Breast epithelium (tissue), 4 donors: ENCODE data around the gene COMT. TPM values are rescaled to one million over a fixed set of nuclear protein-coding genes. Genes with fewer than 3 reads are reported as not detected.

Source experiments
- DNase-seq, 2 donors: peaks; one replicate each; pipeline ENCODE4 v3.0.0-alpha.2; 2019; ENCODE audit warnings: low spot score in 2 of 2
- H3K27ac ChIP-seq, 2 donors: fragments of 200-600 bp; sonication (generic) in 1 of 2; one replicate each; pipeline ENCODE4 v1.5.1; 2016 to 2019; ENCODE audit warnings: mild to moderate bottlenecking in 1 of 2
- H3K27me3 ChIP-seq, 2 donors: fragments of 200-600 bp; sonication (generic) in 1 of 2; one replicate each; pipeline versions ENCODE4 v1.5.1 to v1.6.0; 2017 to 2019; ENCODE audit warnings: control low read depth in 1 of 2, mild to moderate bottlenecking in 1 of 2
- H3K36me3 ChIP-seq: fragments of 200-600 bp; one replicate; pipeline ENCODE4 v1.5.1; 2019
- H3K4me1 ChIP-seq, 2 donors: fragments of 200-600 bp; sonication (generic); one replicate each; pipeline ENCODE4 v1.5.1; 2016 to 2019; ENCODE audit warnings: control low read depth in 1 of 2
- H3K4me3 ChIP-seq, 3 donors: fragments of 200-600 bp; sonication (generic); 1 replicate in 2 of 3; 2 replicates in 1 of 3; pipeline ENCODE4 v1.5.1; 2016 to 2019; ENCODE audit warnings: mild to moderate bottlenecking in 3 of 3, moderate library complexity in 2 of 3
- H3K9me3 ChIP-seq, 2 donors: fragments of 200-600 bp; sonication (generic) in 1 of 2; one replicate each; pipeline ENCODE4 v1.5.1; 2016 to 2019; ENCODE audit warnings: control low read depth in 1 of 2
- POLR2A ChIP-seq: fragments of 450-650 bp; IDR thresholded peaks from one replicate; pipeline ENCODE4 v1.6.1; 2016; ENCODE audit warnings: antibody characterized with exemption, mild to moderate bottlenecking, moderate library complexity
- POLR2AphosphoS5 ChIP-seq, 3 donors: sonication (generic); formaldehyde crosslinking; IDR thresholded peaks; one replicate each; pipeline ENCODE4 v1.6.1; 2017; ENCODE audit warnings: antibody characterized with exemption in 3 of 3
- intact Hi-C: fragments of 100-400 bp; cut with DNase I; formaldehyde crosslinking; loops from one replicate; pipeline ENCODE4 v1.15.1; 2023; ENCODE audit warnings: low total_unique reads
- total RNA-seq, 3 donors: library from RNA; depleted of rRNA; stranded (reverse); fragments of >200 nt; gene quantifications; one replicate each; pipeline ENCODE4 v1.1.0, GENCODE V29; 2016
- TF ChIP-seq, protein P1 (sequence below), 3 donors: fragments of 450-650 bp; IDR thresholded peaks; one replicate each; pipeline ENCODE4 v1.5.1; 2016 to 2017; ENCODE audit warnings: antibody characterized with exemption in 3 of 3, mild to moderate bottlenecking in 3 of 3, moderate library complexity in 3 of 3

COMT gene
- total RNA-seq, 3 donors from 2014 or later = 136 to 198 (median 196) TPM

DNA sequence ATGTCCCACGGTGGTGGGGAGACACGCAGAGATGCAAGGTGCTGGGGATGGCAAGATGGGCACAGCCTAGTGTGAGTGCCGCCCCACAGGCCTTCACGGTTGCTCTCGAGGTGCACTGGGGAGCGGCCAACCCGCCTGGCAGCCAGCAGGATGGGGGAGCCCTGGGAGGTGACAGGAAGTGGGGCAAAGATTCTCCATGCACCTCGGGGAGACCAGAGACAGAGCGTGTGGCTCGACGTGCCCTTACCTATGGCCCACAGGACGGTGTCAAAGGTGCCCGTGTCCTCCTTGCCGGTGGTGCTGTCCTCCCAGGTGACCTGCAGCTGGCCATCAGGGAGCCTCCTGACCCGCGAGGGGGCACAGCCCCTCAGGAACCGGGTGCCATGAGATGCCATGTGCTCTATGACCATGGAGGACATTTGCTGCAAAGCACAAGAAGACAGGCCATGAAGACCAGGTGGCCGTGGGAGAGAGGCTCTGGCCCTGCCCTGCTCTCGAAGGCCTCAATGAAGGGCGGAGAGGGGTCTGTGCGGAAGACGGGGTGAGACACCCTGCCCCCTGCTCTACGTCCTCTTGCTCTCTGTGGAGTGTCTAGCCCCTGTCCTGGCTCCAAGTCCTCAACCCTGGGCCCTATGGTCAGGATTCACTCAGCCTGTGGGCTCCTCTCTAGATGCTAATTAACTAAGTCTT lies 46.3 kb upstream of the COMT start:
- Histone ChIP-seq H3K27ac (no peak overlapping the region), H3K36me3 (no peaks in the 10 kb centered on the region), H3K27me3 (no peaks in the 10 kb centered on the region), H3K4me3 (no peak overlapping the region), H3K9me3 (no peaks in the 10 kb centered on the region), H3K4me1 (peaks cover 0 to 14% of the 10 kb centered on the region in 2 donors)
- no peak for DNase-seq
- intact Hi-C loops = no loop called here
- TF ChIP-seq POLR2A (no peak), POLR2AphosphoS5 (IDR thresholded peaks at IDR 0.05) (no peak)
- TF ChIP-seq, protein P1, sequence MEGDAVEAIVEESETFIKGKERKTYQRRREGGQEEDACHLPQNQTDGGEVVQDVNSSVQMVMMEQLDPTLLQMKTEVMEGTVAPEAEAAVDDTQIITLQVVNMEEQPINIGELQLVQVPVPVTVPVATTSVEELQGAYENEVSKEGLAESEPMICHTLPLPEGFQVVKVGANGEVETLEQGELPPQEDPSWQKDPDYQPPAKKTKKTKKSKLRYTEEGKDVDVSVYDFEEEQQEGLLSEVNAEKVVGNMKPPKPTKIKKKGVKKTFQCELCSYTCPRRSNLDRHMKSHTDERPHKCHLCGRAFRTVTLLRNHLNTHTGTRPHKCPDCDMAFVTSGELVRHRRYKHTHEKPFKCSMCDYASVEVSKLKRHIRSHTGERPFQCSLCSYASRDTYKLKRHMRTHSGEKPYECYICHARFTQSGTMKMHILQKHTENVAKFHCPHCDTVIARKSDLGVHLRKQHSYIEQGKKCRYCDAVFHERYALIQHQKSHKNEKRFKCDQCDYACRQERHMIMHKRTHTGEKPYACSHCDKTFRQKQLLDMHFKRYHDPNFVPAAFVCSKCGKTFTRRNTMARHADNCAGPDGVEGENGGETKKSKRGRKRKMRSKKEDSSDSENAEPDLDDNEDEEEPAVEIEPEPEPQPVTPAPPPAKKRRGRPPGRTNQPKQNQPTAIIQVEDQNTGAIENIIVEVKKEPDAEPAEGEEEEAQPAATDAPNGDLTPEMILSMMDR (IDR thresholded peaks at IDR 0.05) = no peak

DNA sequence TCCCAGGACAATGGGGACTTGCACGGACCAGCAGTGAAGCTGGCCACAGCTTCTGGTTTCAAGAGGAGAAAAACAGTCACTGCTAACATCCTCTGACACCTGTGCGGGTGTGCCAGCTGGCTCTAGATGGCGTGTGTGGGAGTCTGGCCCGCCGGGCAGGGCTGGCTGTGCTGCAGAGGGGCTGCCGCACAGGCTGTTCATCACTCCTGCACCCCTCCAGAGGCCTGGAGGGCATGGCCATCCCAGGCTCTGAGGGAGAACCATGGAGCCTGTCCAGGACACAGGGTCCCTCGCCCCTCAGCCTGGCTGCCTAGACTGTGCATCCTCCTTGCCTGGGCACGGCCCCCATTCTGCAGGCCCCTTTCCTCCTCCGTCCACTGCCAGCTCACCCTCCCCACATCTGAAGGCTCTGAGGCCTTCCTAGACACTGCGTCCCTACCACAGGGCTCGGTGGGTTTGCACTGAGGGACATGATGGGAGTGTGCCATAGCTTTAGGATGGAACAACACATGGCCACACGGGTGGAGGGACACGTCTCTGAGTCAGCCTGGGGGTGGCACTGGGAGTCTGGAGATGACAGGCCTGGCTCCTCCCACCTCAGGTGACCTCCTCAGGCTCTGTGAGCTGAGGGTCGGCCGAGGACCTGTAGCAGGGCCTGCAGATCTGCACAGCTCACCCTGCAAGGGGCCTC lies 44.8 kb upstream of the COMT start:
- H3K4me3 ChIP-seq = no peak overlapping the region
- DNase-seq = no peak
- TF ChIP-seq, protein P1 (IDR thresholded peaks at IDR 0.05) = no peak
- TF ChIP-seq POLR2AphosphoS5 (IDR thresholded peaks at IDR 0.05) = no peak
- TF ChIP-seq POLR2A = no peak
- intact Hi-C loops = no loop called here
- H3K27me3 ChIP-seq = no peaks in the 10 kb centered on the region
- peaks cover 0 to 7% of the 10 kb centered on the region in 2 donors for H3K4me1 ChIP-seq
- no peaks in the 10 kb centered on the region for H3K9me3 ChIP-seq
- no peaks in the 10 kb centered on the region for H3K36me3 ChIP-seq
- H3K27ac ChIP-seq = no peak overlapping the region

DNA sequence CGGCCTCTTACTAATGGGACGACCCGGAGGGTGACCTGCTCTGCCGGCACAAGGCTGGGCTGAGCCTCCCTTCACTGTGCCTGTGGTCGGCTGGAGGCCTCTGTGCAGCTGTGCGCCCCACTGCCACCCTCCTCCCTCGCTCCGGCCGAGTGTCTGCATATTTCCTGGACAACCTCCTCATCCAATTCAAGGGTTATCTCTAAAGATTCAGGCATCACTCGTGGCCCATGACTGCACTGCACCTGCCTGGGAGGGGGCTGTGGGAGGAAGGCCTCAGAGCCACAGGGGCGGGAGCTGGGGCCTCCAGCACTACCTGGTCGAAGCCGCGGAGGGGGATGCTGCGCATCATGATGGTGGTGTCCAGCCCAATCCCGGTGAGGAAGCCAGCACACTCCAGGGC lies 43.8 kb upstream of the COMT start:
- intact Hi-C loops = no loop called here
- Histone ChIP-seq H3K4me3 (no peak overlapping the region), H3K9me3 (no peaks in the 10 kb centered on the region), H3K27ac (no peak overlapping the region), H3K27me3 (no peaks in the 10 kb centered on the region), H3K36me3 (no peaks in the 10 kb centered on the region), H3K4me1 (no peaks in the 10 kb centered on the region)
- DNase-seq = no peak
- TF ChIP-seq POLR2AphosphoS5 (IDR thresholded peaks at IDR 0.05) (no peak), POLR2A (no peak)
- TF ChIP-seq, protein P1 (IDR thresholded peaks at IDR 0.05) = no peak

DNA sequence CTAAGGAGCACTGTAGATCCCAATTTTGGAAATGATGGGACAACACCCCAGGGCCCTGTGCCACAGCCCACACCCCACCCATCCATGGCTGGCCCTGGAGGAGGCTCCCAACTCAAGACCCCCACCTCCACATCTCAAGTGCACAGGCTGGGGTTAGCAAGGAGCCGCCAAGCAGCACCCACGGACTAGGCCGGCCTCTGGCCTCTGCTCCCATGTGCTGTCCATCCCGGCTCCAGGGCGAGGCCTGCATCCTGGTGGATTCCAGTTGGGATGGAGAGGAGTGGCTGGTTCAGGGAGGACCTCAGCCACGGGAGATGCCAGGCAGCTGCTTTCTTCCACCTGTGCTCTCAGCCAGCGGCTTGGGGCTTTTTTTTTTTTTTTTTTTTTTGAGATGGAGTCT lies 43.4 kb upstream of the COMT start:
- no peak overlapping the region for H3K4me3 ChIP-seq
- TF ChIP-seq POLR2AphosphoS5 (IDR thresholded peaks at IDR 0.05) = no peak
- no peak for TF ChIP-seq POLR2A
- TF ChIP-seq, protein P1 (IDR thresholded peaks at IDR 0.05) = no peak
- H3K4me1 ChIP-seq = no peaks in the 10 kb centered on the region
- H3K9me3 ChIP-seq = no peaks in the 10 kb centered on the region
- no peaks in the 10 kb centered on the region for H3K27me3 ChIP-seq
- intact Hi-C loops = no loop called here
- H3K36me3 ChIP-seq = no peaks in the 10 kb centered on the region
- DNase-seq = no peak
- H3K27ac ChIP-seq = no peak overlapping the region

DNA sequence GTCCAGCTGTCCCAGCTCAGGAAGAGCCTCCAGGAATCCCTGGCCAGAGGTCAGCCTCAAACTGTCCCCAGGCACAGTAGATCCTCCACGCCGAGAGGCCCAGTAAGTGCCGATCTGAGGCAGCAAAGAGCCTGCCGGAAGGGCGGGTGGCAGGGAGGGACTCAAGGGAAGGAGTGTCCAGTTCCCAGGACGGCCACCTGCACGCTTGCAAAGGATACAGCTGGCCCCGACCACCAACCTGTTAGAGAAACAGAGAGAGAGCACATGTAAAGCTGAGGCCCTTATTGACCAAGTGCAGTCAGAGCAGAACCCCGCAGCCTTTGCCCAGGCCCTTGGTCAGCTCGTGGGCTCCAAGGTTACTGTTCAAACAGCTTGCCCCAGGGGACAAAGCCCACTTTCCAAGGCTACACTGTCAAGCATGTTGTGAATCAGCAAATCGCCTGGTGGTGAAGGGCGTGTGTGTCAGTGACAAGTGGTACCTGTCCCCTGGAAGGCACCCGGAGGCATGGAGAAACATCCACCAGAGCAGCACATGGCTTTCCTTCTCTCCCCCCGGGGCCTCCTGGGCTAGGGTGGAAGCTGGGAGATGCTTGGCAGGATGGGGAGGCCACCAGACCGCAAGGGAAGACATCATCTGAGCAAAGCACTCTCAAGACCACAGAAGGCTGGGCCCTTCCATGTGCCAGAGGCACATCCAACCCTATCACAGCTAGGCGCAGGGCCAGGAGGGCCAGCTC lies 42.6 kb upstream of the COMT start:
- H3K9me3 ChIP-seq = no peaks in the 10 kb centered on the region
- intact Hi-C loops = no loop called here
- no peaks in the 10 kb centered on the region for H3K27me3 ChIP-seq
- no peak overlapping the region for H3K4me3 ChIP-seq
- no peak for DNase-seq
- no peaks in the 10 kb centered on the region for H3K4me1 ChIP-seq
- H3K27ac ChIP-seq = no peak overlapping the region
- no peaks in the 10 kb centered on the region for H3K36me3 ChIP-seq
- no peak for TF ChIP-seq POLR2A
- no peak for TF ChIP-seq POLR2AphosphoS5 (IDR thresholded peaks at IDR 0.05)
- TF ChIP-seq, protein P1 (IDR thresholded peaks at IDR 0.05) = no peak
